ENCODE results near the gene NUCKS1. TPM values are rescaled to one million over a fixed set of nuclear protein-coding genes. Genes with fewer than 3 reads are reported as not detected.
A peak's percentile ranks its signal among the peaks of the same experiment; 100 is the strongest.

NUCKS1 gene
- total and polyA plus RNA-seq, 2 of the 13 experiments (the other 11 are each of a cell fraction or from before 2014, with no cell fraction given): 35.5 to 117 TPM

- TF ChIP-seq HNF4G (IDR thresholded peaks at IDR 0.05; ENCODE audit: borderline replicate concordance, low read depth, low read length): peak; percentile 17; the same call in 1 of the 2 replicates
- no peak for TF ChIP-seq HNF4G (CRISPR knock-in tag; IDR thresholded peaks at IDR 0.05; ENCODE audit: borderline replicate concordance, low read depth)
- 0 out of 2 replicates have a peak, but pooled peaks have one; percentile 24 for TF ChIP-seq RNF2 (conservative IDR thresholded peaks at IDR 0.05; ENCODE audit: low read depth)
- TF ChIP-seq ZNF329 (CRISPR knock-in tag; IDR thresholded peaks at IDR 0.05; ENCODE audit: low read depth): no peak
- no peak for TF ChIP-seq THRA (CRISPR knock-in tag; IDR thresholded peaks at IDR 0.05; ENCODE audit: borderline replicate concordance)
- TF ChIP-seq ETV5 (CRISPR knock-in tag; IDR thresholded peaks at IDR 0.05; ENCODE audit: borderline replicate concordance): peak; percentile 13; the same call in 1 of the 2 replicates
- TF ChIP-seq SALL2 (CRISPR knock-in tag; IDR thresholded peaks at IDR 0.05): no peak; the same call in 1 of the 2 replicates
- TF ChIP-seq KDM1A (CRISPR knock-in tag; IDR thresholded peaks at IDR 0.05): peak; percentile 96
- peak; percentile 61; the same call in 1 of the 2 replicates for TF ChIP-seq NFIC (IDR thresholded peaks at IDR 0.05; ENCODE audit: low read length)
- no peak for TF ChIP-seq ZNF720 (CRISPR knock-in tag; IDR thresholded peaks at IDR 0.05)
- peak; percentile 75; the same call in 1 of the 2 replicates for TF ChIP-seq RCOR2 (CRISPR knock-in tag; IDR thresholded peaks at IDR 0.05)
- no peak for TF ChIP-seq ONECUT2 (CRISPR knock-in tag; IDR thresholded peaks at IDR 0.05)
- TF ChIP-seq DMAP1 (CRISPR knock-in tag; IDR thresholded peaks at IDR 0.05): peak; percentile 60
- TF ChIP-seq ZNF670 (CRISPR knock-in tag; IDR thresholded peaks at IDR 0.05; ENCODE audit: borderline replicate concordance): no peak
- peak; percentile 52 for TF ChIP-seq HDAC1 (CRISPR knock-in tag; IDR thresholded peaks at IDR 0.05)
- TF ChIP-seq, protein P1, sequence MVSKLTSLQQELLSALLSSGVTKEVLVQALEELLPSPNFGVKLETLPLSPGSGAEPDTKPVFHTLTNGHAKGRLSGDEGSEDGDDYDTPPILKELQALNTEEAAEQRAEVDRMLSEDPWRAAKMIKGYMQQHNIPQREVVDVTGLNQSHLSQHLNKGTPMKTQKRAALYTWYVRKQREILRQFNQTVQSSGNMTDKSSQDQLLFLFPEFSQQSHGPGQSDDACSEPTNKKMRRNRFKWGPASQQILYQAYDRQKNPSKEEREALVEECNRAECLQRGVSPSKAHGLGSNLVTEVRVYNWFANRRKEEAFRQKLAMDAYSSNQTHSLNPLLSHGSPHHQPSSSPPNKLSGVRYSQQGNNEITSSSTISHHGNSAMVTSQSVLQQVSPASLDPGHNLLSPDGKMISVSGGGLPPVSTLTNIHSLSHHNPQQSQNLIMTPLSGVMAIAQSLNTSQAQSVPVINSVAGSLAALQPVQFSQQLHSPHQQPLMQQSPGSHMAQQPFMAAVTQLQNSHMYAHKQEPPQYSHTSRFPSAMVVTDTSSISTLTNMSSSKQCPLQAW (CRISPR knock-in tag; IDR thresholded peaks at IDR 0.05): 0 out of 2 replicates have a peak, but pooled peaks have one; percentile 50
- no peak for TF ChIP-seq MED13 (CRISPR knock-in tag; IDR thresholded peaks at IDR 0.05)
- TF ChIP-seq FOXJ3 (CRISPR knock-in tag; IDR thresholded peaks at IDR 0.05; ENCODE audit: borderline replicate concordance): 0 out of 2 replicates have a peak, but pooled peaks have one; percentile 30
- TF ChIP-seq ZGPAT (CRISPR knock-in tag; IDR thresholded peaks at IDR 0.05): peak; percentile 68
- peak; percentile 86 for TF ChIP-seq NFRKB (IDR thresholded peaks at IDR 0.05)
- TF ChIP-seq ZNF557 (CRISPR knock-in tag; IDR thresholded peaks at IDR 0.05): no peak
- TF ChIP-seq, protein P2, sequence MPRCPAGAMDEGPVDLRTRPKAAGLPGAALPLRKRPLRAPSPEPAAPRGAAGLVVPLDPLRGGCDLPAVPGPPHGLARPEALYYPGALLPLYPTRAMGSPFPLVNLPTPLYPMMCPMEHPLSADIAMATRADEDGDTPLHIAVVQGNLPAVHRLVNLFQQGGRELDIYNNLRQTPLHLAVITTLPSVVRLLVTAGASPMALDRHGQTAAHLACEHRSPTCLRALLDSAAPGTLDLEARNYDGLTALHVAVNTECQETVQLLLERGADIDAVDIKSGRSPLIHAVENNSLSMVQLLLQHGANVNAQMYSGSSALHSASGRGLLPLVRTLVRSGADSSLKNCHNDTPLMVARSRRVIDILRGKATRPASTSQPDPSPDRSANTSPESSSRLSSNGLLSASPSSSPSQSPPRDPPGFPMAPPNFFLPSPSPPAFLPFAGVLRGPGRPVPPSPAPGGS (CRISPR knock-in tag; IDR thresholded peaks at IDR 0.05): peak; percentile 39; the same call in 1 of the 2 replicates
- 0 out of 2 replicates have a peak, but pooled peaks have one; percentile 58 for TF ChIP-seq HDAC6 (IDR thresholded peaks at IDR 0.05; ENCODE audit: low read depth, low read length)
- TF ChIP-seq PPARG (CRISPR knock-in tag; conservative IDR thresholded peaks at IDR 0.05): peak; percentile 67
- TF ChIP-seq EP300 (IDR thresholded peaks at IDR 0.05; ENCODE audit: low read depth in 2 of 2, low read length in 2 of 2): peak in 1 of 2 experiments; percentile 56; a peak in 2 of 4 replicates
- no peak for TF ChIP-seq EP300 (CRISPR knock-in tag; IDR thresholded peaks at IDR 0.05; ENCODE audit: borderline replicate concordance)
These were observed at the start of gene NUCKS1 (continued) for GRCh38 chr1:205750138-205751035.

Data from HepG2 (cell line).